ENCODE measurements around the gene DSE.

Gene DSE

GRCh38 chr6:116438590-116439448 lies 68.1 kb downstream of the DSE start:
- H3K27ac ChIP-seq (ENCODE audit: low read length, poor library complexity, severe bottlenecking): peak overlapping the region; percentile 81
- H3K36me3 ChIP-seq (ENCODE audit: control insufficient read depth in 1 of 2, insufficient read depth in 2 of 2, low read depth in 1 of 2, low read length in 2 of 2): peaks cover 9 to 32% of the 10 kb centered on the region in 2 experiments
- H3K4ac ChIP-seq (ENCODE audit: low read depth in 1 of 2, low read length in 2 of 2): no peak overlapping the region
- H3K4me2 ChIP-seq (ENCODE audit: low read length, poor library complexity, severe bottlenecking): no peak overlapping the region
- H2BK12ac ChIP-seq (ENCODE audit: low read length in 2 of 2): no peak overlapping the region
- no peak for DNase-seq
- H3K4me1 ChIP-seq (ENCODE audit: control insufficient read depth, insufficient read depth, low read depth, low read length): no peaks in the 10 kb centered on the region
- peak overlapping the region; percentile 51 for H3K9ac ChIP-seq (ENCODE audit: low read length)
- H3K4me3 ChIP-seq (ENCODE audit: insufficient read depth in 1 of 2, low read depth in 1 of 2, low read length in 2 of 2): no peak overlapping the region
- no peak overlapping the region for H2BK15ac ChIP-seq (ENCODE audit: low read depth, poor library complexity, severe bottlenecking)
- WGBS: 75% methylated on average over 2 of the region's 6 CpGs
- H3K27me3 ChIP-seq (ENCODE audit: control insufficient read depth in 1 of 2, insufficient read depth in 1 of 2, low read length in 2 of 2): no peaks in the 10 kb centered on the region
- H3K18ac ChIP-seq (ENCODE audit: low read depth in 1 of 2, low read length in 2 of 2): no peak overlapping the region
- no peak overlapping the region for H2BK5ac ChIP-seq (ENCODE audit: low read depth, low read length, poor library complexity, severe bottlenecking)
- no peak overlapping the region for H2BK120ac ChIP-seq (ENCODE audit: low read depth, low read length)
- H3K23ac ChIP-seq (ENCODE audit: low read length in 2 of 2): no peak overlapping the region
- H3K14ac ChIP-seq (ENCODE audit: low read length in 2 of 2): no peak overlapping the region
- no peak overlapping the region for H2AFZ ChIP-seq (ENCODE audit: low read depth, low read length)
- H3K9me3 ChIP-seq (ENCODE audit: control insufficient read depth, low read length): no peaks in the 10 kb centered on the region
- no peak overlapping the region for H4K91ac ChIP-seq (ENCODE audit: low read length)
- peaks cover 19% of the 10 kb centered on the region for H3K79me1 ChIP-seq (replicated peaks; ENCODE audit: low read length, poor library complexity, severe bottlenecking)
- H2AK5ac ChIP-seq (ENCODE audit: low read length, severe bottlenecking): no peak overlapping the region
- no peak overlapping the region for H4K8ac ChIP-seq (ENCODE audit: low read length)

GRCh38 chr6:116439522-116440051 lies 68.8 kb downstream of the DSE start:
- no peak overlapping the region for H3K23ac ChIP-seq (ENCODE audit: low read length in 2 of 2)
- H3K9me3 ChIP-seq (ENCODE audit: control insufficient read depth, low read length): no peaks in the 10 kb centered on the region
- H3K4me1 ChIP-seq (ENCODE audit: control insufficient read depth, insufficient read depth, low read depth, low read length): no peaks in the 10 kb centered on the region
- H4K8ac ChIP-seq (ENCODE audit: low read length): no peak overlapping the region
- DNase-seq: no peak
- no peak overlapping the region for H2BK120ac ChIP-seq (ENCODE audit: low read depth, low read length)
- H2BK15ac ChIP-seq (ENCODE audit: low read depth, poor library complexity, severe bottlenecking): no peak overlapping the region
- peaks cover 9 to 26% of the 10 kb centered on the region in 2 experiments for H3K36me3 ChIP-seq (ENCODE audit: control insufficient read depth in 1 of 2, insufficient read depth in 2 of 2, low read depth in 1 of 2, low read length in 2 of 2)
- no peak overlapping the region for H3K14ac ChIP-seq (ENCODE audit: low read length in 2 of 2)
- peak overlapping the region; percentile 51 for H3K9ac ChIP-seq (ENCODE audit: low read length)
- WGBS: no CpG with 5 or more reads among the region's 1 CpG
- no peak overlapping the region for H2AFZ ChIP-seq (ENCODE audit: low read depth, low read length)
- H3K27me3 ChIP-seq (ENCODE audit: control insufficient read depth in 1 of 2, insufficient read depth in 1 of 2, low read length in 2 of 2): no peaks in the 10 kb centered on the region
- peak overlapping the region; percentile 4 for H3K27ac ChIP-seq (ENCODE audit: low read length, poor library complexity, severe bottlenecking)
- H3K79me1 ChIP-seq (replicated peaks; ENCODE audit: low read length, poor library complexity, severe bottlenecking): peaks cover 19% of the 10 kb centered on the region
- H2BK5ac ChIP-seq (ENCODE audit: low read depth, low read length, poor library complexity, severe bottlenecking): no peak overlapping the region
- no peak overlapping the region for H3K4me3 ChIP-seq (ENCODE audit: insufficient read depth in 1 of 2, low read depth in 1 of 2, low read length in 2 of 2)
- no peak overlapping the region for H3K4me2 ChIP-seq (ENCODE audit: low read length, poor library complexity, severe bottlenecking)
- no peak overlapping the region for H2AK5ac ChIP-seq (ENCODE audit: low read length, severe bottlenecking)
- H4K91ac ChIP-seq (ENCODE audit: low read length): no peak overlapping the region
- no peak overlapping the region for H2BK12ac ChIP-seq (ENCODE audit: low read length in 2 of 2)
- H3K18ac ChIP-seq (ENCODE audit: low read depth in 1 of 2, low read length in 2 of 2): no peak overlapping the region
- H3K4ac ChIP-seq (ENCODE audit: low read depth in 1 of 2, low read length in 2 of 2): no peak overlapping the region

GRCh38 chr6:116443105-116443504 lies 72.4 kb downstream of the DSE start:
- H4K8ac ChIP-seq (ENCODE audit: low read length): no peak overlapping the region
- H2BK15ac ChIP-seq (ENCODE audit: low read depth, poor library complexity, severe bottlenecking): no peak overlapping the region
- no peaks in the 10 kb centered on the region for H3K9me3 ChIP-seq (ENCODE audit: control insufficient read depth, low read length)
- no peaks in the 10 kb centered on the region for H3K27me3 ChIP-seq (ENCODE audit: control insufficient read depth in 1 of 2, insufficient read depth in 1 of 2, low read length in 2 of 2)
- H2BK5ac ChIP-seq (ENCODE audit: low read depth, low read length, poor library complexity, severe bottlenecking): no peak overlapping the region
- WGBS: 86% methylated on average over 1 of the region's 2 CpGs
- no peak overlapping the region for H3K14ac ChIP-seq (ENCODE audit: low read length in 2 of 2)
- H3K18ac ChIP-seq (ENCODE audit: low read depth in 1 of 2, low read length in 2 of 2): no peak overlapping the region
- H3K4me2 ChIP-seq (ENCODE audit: low read length, poor library complexity, severe bottlenecking): no peak overlapping the region
- H3K27ac ChIP-seq (ENCODE audit: low read length, poor library complexity, severe bottlenecking): no peak overlapping the region
- no peaks in the 10 kb centered on the region for H3K36me3 ChIP-seq (ENCODE audit: control insufficient read depth in 1 of 2, insufficient read depth in 2 of 2, low read depth in 1 of 2, low read length in 2 of 2)
- H2AK5ac ChIP-seq (ENCODE audit: low read length, severe bottlenecking): no peak overlapping the region
- H3K4ac ChIP-seq (ENCODE audit: low read depth in 1 of 2, low read length in 2 of 2): no peak overlapping the region
- no peak overlapping the region for H3K9ac ChIP-seq (ENCODE audit: low read length)
- peaks cover 5% of the 10 kb centered on the region for H3K4me1 ChIP-seq (ENCODE audit: control insufficient read depth, insufficient read depth, low read depth, low read length)
- H4K91ac ChIP-seq (ENCODE audit: low read length): no peak overlapping the region
- no peak overlapping the region for H2BK120ac ChIP-seq (ENCODE audit: low read depth, low read length)
- H2BK12ac ChIP-seq (ENCODE audit: low read length in 2 of 2): no peak overlapping the region
- H2AFZ ChIP-seq (ENCODE audit: low read depth, low read length): no peak overlapping the region
- no peak for DNase-seq
- no peak overlapping the region for H3K4me3 ChIP-seq (ENCODE audit: insufficient read depth in 1 of 2, low read depth in 1 of 2, low read length in 2 of 2)
- no peak overlapping the region for H3K23ac ChIP-seq (ENCODE audit: low read length in 2 of 2)
- peaks cover 8% of the 10 kb centered on the region for H3K79me1 ChIP-seq (replicated peaks; ENCODE audit: low read length, poor library complexity, severe bottlenecking)

GRCh38 chr6:116444092-116444491 lies 73.3 kb downstream of the DSE start:
- no peak overlapping the region for H3K23ac ChIP-seq (ENCODE audit: low read length in 2 of 2)
- peaks cover 8% of the 10 kb centered on the region for H3K79me1 ChIP-seq (replicated peaks; ENCODE audit: low read length, poor library complexity, severe bottlenecking)
- no peak overlapping the region for H2BK15ac ChIP-seq (ENCODE audit: low read depth, poor library complexity, severe bottlenecking)

More at GRCh38 chr6:116444092-116444491, 73.3 kb downstream of the DSE start:
- 40% methylated on average over 1 of the region's 3 CpGs for WGBS
- H2BK12ac ChIP-seq (ENCODE audit: low read length in 2 of 2): no peak overlapping the region
- H3K4me3 ChIP-seq (ENCODE audit: insufficient read depth in 1 of 2, low read depth in 1 of 2, low read length in 2 of 2): no peak overlapping the region
- no peak overlapping the region for H3K27ac ChIP-seq (ENCODE audit: low read length, poor library complexity, severe bottlenecking)
- H2AK5ac ChIP-seq (ENCODE audit: low read length, severe bottlenecking): no peak overlapping the region
- no peaks in the 10 kb centered on the region for H3K9me3 ChIP-seq (ENCODE audit: control insufficient read depth, low read length)
- H4K8ac ChIP-seq (ENCODE audit: low read length): no peak overlapping the region
- H3K9ac ChIP-seq (ENCODE audit: low read length): peak overlapping the region; percentile 28
- no peak overlapping the region for H2AFZ ChIP-seq (ENCODE audit: low read depth, low read length)
- H3K27me3 ChIP-seq (ENCODE audit: control insufficient read depth in 1 of 2, insufficient read depth in 1 of 2, low read length in 2 of 2): no peaks in the 10 kb centered on the region
- H3K4me2 ChIP-seq (ENCODE audit: low read length, poor library complexity, severe bottlenecking): no peak overlapping the region
- peak; percentile 47 for DNase-seq
- no peak overlapping the region for H2BK5ac ChIP-seq (ENCODE audit: low read depth, low read length, poor library complexity, severe bottlenecking)
- no peak overlapping the region for H4K91ac ChIP-seq (ENCODE audit: low read length)
- no peak overlapping the region for H2BK120ac ChIP-seq (ENCODE audit: low read depth, low read length)
- no peaks in the 10 kb centered on the region for H3K36me3 ChIP-seq (ENCODE audit: control insufficient read depth in 1 of 2, insufficient read depth in 2 of 2, low read depth in 1 of 2, low read length in 2 of 2)
- H3K18ac ChIP-seq (ENCODE audit: low read depth in 1 of 2, low read length in 2 of 2): no peak overlapping the region
- H3K14ac ChIP-seq (ENCODE audit: low read length in 2 of 2): no peak overlapping the region
- peaks cover 5% of the 10 kb centered on the region for H3K4me1 ChIP-seq (ENCODE audit: control insufficient read depth, insufficient read depth, low read depth, low read length)
- no peak overlapping the region for H3K4ac ChIP-seq (ENCODE audit: low read depth in 1 of 2, low read length in 2 of 2)

All from mesenchymal stem cell (in vitro differentiated cells and primary cell).